ENCODE measurements around the gene ZNF541.

The ZNF541 gene

DNA sequence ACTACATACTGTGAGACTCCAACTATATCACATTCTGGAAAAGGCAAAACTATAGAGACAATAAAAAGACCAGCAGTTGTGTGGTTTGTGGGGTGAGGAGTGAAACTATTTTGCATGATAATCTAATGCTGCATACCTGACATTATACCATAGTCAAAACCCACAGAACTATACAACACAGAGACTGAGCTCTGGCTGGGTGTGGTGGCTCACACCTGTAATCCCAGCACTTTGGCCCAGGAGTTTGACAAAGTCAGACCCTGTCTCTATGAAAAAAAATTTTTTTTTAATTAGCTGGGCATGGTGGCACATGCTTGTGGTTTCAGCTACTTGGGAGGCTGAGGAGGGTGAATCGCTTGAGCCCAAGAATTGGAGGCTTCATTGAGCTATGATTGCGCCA lies 11.9 kb downstream of the ZNF541 start:
- TF ChIP-seq, protein P1, sequence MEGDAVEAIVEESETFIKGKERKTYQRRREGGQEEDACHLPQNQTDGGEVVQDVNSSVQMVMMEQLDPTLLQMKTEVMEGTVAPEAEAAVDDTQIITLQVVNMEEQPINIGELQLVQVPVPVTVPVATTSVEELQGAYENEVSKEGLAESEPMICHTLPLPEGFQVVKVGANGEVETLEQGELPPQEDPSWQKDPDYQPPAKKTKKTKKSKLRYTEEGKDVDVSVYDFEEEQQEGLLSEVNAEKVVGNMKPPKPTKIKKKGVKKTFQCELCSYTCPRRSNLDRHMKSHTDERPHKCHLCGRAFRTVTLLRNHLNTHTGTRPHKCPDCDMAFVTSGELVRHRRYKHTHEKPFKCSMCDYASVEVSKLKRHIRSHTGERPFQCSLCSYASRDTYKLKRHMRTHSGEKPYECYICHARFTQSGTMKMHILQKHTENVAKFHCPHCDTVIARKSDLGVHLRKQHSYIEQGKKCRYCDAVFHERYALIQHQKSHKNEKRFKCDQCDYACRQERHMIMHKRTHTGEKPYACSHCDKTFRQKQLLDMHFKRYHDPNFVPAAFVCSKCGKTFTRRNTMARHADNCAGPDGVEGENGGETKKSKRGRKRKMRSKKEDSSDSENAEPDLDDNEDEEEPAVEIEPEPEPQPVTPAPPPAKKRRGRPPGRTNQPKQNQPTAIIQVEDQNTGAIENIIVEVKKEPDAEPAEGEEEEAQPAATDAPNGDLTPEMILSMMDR (IDR thresholded peaks at IDR 0.05; ENCODE audit: low read depth, low read length, missing control alignments), result no peak
- H3K4me3 ChIP-seq (ENCODE audit: low read depth, low read length), result no peak overlapping the region
- DNase-seq (ENCODE audit: low read depth), result no peak
- in situ Hi-C loops (cut with HindIII; ENCODE audit: low sequenced_read_pairs), result no loop called here

DNA sequence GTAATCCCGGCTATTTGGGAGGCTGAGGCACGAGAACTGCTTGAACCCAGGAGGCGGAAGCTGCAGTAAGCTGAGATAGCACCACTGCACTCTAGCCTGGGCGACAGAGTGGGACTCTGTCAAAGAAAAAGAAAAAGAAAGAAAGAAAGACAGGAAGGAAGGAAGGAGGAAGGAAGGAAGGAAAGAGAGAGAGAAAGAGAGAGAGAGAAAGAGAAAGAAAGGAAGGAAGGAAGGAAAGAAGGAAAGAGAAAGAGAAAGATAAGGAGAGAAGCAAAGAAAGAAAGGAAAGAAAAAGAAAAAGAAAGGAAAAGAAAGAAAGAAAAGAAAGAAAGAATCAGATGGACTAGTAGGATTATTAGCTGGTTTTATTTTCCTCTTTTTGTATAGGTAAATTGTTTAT lies 22.8 kb downstream of the ZNF541 start:
- TF ChIP-seq, protein P1 (IDR thresholded peaks at IDR 0.05; ENCODE audit: low read depth, low read length, missing control alignments), result no peak
- H3K4me3 ChIP-seq (ENCODE audit: low read depth, low read length), result no peak overlapping the region
- in situ Hi-C loops (cut with HindIII; ENCODE audit: low sequenced_read_pairs), result no loop called here
- no peak for DNase-seq (ENCODE audit: low read depth)

DNA sequence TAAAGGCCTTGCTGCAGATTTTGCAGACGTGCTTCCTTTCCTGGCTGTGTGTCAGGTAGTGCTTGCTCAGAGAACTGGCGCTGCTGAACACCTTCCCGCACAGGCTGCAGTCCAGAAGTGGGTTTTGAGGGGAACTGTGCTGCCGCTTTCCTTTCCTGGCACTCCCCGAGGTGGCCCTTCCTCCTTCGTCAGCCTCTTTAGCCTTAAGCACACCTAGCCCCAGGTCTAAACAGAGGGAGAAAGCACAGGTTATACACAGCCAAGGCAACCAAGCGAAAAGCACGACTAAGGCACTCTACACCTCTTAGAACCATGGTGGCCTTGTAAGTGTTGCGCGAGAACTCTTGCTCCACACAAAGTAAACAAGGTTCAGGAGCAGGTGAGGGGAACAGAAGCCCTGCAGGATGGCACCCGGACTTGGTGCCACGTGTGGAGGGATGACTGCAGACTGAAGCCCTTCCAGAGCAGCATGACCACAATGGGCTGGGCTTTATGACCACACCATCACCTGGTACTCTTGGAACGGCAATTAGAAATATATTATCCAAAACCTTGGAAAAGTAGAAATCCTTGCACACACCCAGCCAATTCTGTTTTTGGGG lies 23.6 kb downstream of the ZNF541 start:
- in situ Hi-C loops (cut with HindIII; ENCODE audit: low sequenced_read_pairs), result no loop called here
- H3K4me3 ChIP-seq (ENCODE audit: low read depth, low read length), result no peak overlapping the region
- DNase-seq (ENCODE audit: low read depth), result no peak
- TF ChIP-seq, protein P1 (IDR thresholded peaks at IDR 0.05; ENCODE audit: low read depth, low read length, missing control alignments), result no peak

DNA sequence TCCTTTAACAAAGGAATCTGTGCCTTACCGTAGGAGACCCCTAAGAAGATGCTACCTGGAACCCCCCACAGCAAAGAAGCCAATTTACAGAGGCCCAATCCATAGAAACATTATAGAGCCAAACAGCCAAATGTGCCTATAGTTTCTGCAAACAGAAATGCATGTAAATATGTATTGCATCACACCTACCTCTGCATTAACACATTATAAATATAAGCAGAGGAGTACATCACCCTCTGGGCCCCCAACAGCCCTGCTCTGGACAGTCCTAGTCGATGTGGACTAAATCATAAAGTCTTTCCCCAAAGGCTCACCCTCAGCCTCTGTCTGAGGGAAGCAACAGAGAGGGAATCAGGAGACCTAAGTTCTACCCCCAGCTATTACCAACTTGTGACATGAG lies 25.7 kb downstream of the ZNF541 start:
- H3K4me3 ChIP-seq (ENCODE audit: low read depth, low read length), result no peak overlapping the region
- TF ChIP-seq, protein P1 (IDR thresholded peaks at IDR 0.05; ENCODE audit: low read depth, low read length, missing control alignments), result no peak
- in situ Hi-C loops (cut with HindIII; ENCODE audit: low sequenced_read_pairs), result no loop called here
- DNase-seq (ENCODE audit: low read depth), result no peak

DNA sequence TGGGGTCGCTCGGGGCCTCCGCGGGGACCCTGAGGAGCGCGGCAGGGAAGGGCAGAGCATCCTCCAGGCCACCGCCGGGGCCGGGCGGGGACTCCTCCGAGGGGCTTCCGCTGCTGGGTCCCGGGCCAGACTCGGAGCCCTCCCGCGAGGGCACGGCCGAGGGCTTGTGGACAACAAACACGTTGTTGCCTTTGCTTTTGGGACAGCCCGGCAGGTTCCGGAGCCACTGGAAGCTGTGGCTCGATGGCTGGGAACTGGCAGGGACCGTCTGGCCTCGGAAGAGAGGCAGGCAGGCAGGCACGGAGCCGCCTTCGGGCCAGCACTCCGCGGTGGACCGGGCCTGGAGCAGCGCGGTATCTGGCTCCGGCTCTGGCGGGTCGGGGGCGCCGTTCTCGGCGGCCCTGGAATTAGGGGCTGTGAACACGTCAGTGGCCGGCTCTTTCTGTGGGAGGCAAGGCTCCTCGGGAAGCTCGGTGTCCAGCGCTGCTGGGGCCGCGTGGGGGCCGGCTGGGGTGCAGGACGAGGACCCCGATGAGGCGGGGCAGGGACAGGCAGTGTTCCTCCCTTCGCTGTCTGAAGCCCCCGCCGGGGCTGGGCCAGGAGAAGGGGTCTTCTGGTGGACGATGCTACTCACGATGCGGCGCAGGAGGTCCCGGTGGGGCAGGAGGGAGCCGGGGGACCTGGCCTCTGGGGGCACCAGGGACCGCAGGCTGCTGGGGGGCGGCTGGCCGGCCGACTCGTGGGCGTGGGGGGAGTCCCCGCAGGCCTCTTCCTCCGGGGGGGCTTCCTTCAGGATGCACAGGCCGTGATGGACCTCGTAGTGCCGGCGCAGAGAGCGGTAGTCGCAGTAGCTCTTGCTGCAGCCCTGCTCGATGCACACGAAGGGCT lies 27.6 kb downstream of the ZNF541 start:
- TF ChIP-seq, protein P1 (IDR thresholded peaks at IDR 0.05; ENCODE audit: low read depth, low read length, missing control alignments), result no peak
- peak overlapping the region; percentile 5 for H3K4me3 ChIP-seq (ENCODE audit: low read depth, low read length)
- in situ Hi-C loops (cut with HindIII; ENCODE audit: low sequenced_read_pairs), result no loop called here
- DNase-seq (ENCODE audit: low read depth), result no peak

DNA sequence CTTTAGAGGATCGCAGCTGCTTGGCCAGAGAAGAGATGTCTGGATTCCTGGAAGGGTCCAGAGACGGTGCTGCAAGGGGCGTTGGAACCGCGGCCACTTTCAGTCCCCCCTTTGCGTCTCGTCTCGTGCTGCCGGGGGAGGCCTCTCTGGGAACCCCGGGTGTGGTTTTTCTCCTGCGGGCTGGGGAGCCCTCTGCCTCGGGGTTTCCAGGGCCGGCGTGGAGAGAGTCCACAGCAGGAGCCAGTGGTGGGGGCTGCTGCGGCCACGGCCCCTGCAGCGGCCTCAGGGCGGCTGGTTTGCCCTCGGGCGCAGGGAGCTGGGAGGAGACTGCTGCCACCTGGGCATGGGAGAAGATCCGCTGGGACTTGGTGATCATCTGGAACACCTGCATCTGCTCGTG lies 28.5 kb downstream of the ZNF541 start:
- TF ChIP-seq, protein P1 (IDR thresholded peaks at IDR 0.05; ENCODE audit: low read depth, low read length, missing control alignments), result no peak
- in situ Hi-C loops (cut with HindIII; ENCODE audit: low sequenced_read_pairs), result no loop called here
- no peak overlapping the region for H3K4me3 ChIP-seq (ENCODE audit: low read depth, low read length)
- no peak for DNase-seq (ENCODE audit: low read depth)
